GM18907 (cell line): Measurements from ENCODE around the gene CASP8AP2.
"Not testable (repeated sequence)": the region's sequence is repeated elsewhere in the genome, so short reads cannot be mapped to it uniquely, and the experiment has no call there.

Experiments
- ATAC-seq: cut with Tn5 transposase; IDR thresholded peaks from one replicate; pipeline ENCODE4 v1.9.1; 2021; ENCODE audit warnings: mild to moderate bottlenecking, moderate library complexity; ENCODE audit not compliant: unreplicated experiment

CASP8AP2 gene

GRCh38 chr6:89886378-89887120 lies 56.9 kb downstream of the CASP8AP2 start:
- no peak for ATAC-seq

- ATAC-seq, result no peak
Observed at GRCh38 chr6:89887452-89888137, 57.9 kb downstream of the CASP8AP2 start.

- no peak for ATAC-seq
Observed at GRCh38 chr6:89888138-89888514, 58.4 kb downstream of the CASP8AP2 start.

GRCh38 chr6:89888871-89889270 lies 59.2 kb downstream of the CASP8AP2 start:
- no peak for ATAC-seq

- not testable (repeated sequence) for ATAC-seq
Observed at GRCh38 chr6:89890845-89891528, 61.3 kb downstream of the CASP8AP2 start.

GRCh38 chr6:89892577-89892976 lies 62.9 kb downstream of the CASP8AP2 start:
- ATAC-seq, result not testable (repeated sequence)

GRCh38 chr6:89894169-89894568 lies 64.5 kb downstream of the CASP8AP2 start, which contains the start of gene GJA10:
TSS of gene GJA10 (plus strand) at chr6:89894469. CDS start at chr6:89894469, 0 bp downstream.
- ATAC-seq, result no peak

GRCh38 chr6:89895276-89895874 lies 65.7 kb downstream of the CASP8AP2 start:
- no peak for ATAC-seq

- ATAC-seq, result not testable (repeated sequence)
Observed at GRCh38 chr6:89910001-89910901, 80.6 kb downstream of the CASP8AP2 start.

GRCh38 chr6:89910902-89911240 lies 81.2 kb downstream of the CASP8AP2 start:
- no peak for ATAC-seq

- ATAC-seq, result no peak
Observed at GRCh38 chr6:89916136-89916920, 86.6 kb downstream of the CASP8AP2 start.

GRCh38 chr6:89917216-89917615 lies 87.5 kb downstream of the CASP8AP2 start:
- no peak for ATAC-seq

- no peak for ATAC-seq
Observed at GRCh38 chr6:89917801-89918366, 88.2 kb downstream of the CASP8AP2 start.
